ENCODE results near the gene FBXO41.

Gene FBXO41

GRCh38 chr2:73210019-73210418, 74.3 kb downstream of the FBXO41 start:
- no peak for DNase-seq

DNA sequence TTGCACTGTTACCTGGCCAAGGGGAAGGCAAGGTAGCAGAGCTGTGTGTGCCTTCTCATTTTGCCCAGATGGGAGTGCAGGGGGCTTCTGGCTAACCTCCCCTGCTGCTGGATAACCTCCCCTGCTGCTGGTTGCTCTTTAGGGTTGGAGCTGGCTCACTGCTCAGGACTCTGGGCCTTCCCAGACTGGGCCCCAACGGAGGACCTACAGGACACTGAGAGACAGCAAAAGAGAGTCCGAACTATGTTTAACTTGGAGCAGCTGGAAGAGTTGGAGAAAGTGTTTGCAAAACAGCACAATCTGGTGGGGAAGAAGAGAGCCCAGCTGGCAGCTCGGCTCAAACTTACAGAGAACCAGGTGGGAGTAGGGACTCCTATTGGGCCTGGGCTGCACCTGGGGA, 76.0 kb downstream of the FBXO41 start:
- no peak for DNase-seq

DNA sequence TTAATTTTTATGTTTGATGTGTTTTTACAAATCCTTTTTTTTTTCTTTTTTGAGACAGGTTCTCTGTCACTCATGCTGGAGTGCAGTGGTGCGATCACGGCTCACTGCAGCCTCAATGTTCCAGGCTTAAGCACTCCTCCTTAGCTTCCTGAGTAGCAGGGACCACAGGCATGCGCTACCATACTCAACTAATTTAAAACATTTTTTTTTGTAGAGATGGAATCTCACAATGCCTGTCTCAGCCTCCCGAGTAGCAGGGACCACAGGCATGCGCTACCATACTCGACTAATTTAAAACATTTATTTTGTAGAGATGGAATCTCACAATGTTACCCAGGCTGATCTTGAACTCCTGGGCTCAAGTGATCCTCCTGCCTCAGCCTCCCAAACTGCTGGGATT, 78.7 kb downstream of the FBXO41 start:
- no peak for DNase-seq
